Gastrocnemius medialis (tissue), 4 donors: ENCODE data around the gene LCE6A. TPM values are rescaled to one million over a fixed set of nuclear protein-coding genes. Genes with fewer than 3 reads are reported as not detected.

Experiments
- ATAC-seq, 2 donors: fragments of 150-250 bp; one replicate each; pipeline ENCODE4 v1.9.1; 2016
- DNase-seq, 2 donors: peaks; one replicate each; pipeline ENCODE4 v3.0.0-alpha.2; 2019
- H3K27ac ChIP-seq, 4 donors: fragments of 200-600 bp; sonication (generic); 1 replicate in 1 of 4; 2 replicates in 3 of 4; pipeline ENCODE4 v1.5.1; 2016 to 2018; ENCODE audit warnings: mild to moderate bottlenecking in 2 of 4, moderate library complexity in 1 of 4
- H3K27me3 ChIP-seq, 3 donors: fragments of 200-600 bp; sonication (generic) in 2 of 3; 1 replicate in 1 of 3; 2 replicates in 2 of 3; pipeline versions ENCODE4 v1.5.1 to v1.6.0; 2016 to 2019; ENCODE audit warnings: mild to moderate bottlenecking in 1 of 3, moderate library complexity in 1 of 3
- H3K36me3 ChIP-seq, 2 donors: fragments of 200-600 bp; sonication (generic) in 1 of 2; one replicate each; pipeline ENCODE4 v1.5.1; 2017 to 2018
- H3K4me1 ChIP-seq, 2 donors: fragments of 200-600 bp; sonication (generic) in 1 of 2; one replicate each; pipeline ENCODE4 v1.5.1; 2016 to 2017; ENCODE audit warnings: mild to moderate bottlenecking in 2 of 2
- H3K4me3 ChIP-seq, 4 donors: fragments of 200-600 bp; sonication (generic) in 3 of 4; 1 replicate in 1 of 4; 2 replicates in 3 of 4; pipeline ENCODE4 v1.5.1; 2016 to 2019; ENCODE audit warnings: mild to moderate bottlenecking in 2 of 4
- H3K9me3 ChIP-seq, 3 donors: fragments of 200-600 bp; sonication (generic) in 2 of 3; 1 replicate in 1 of 3; 2 replicates in 2 of 3; pipeline ENCODE4 v1.5.1; 2016 to 2019
- POLR2A ChIP-seq, 2 donors: fragments of 450-650 bp; IDR thresholded peaks; one replicate each; pipeline ENCODE4 v1.6.1; 2017; ENCODE audit warnings: antibody characterized with exemption in 2 of 2, mild to moderate bottlenecking in 2 of 2, moderate library complexity in 2 of 2
- in situ Hi-C, 4 donors: fragments of 200-750 bp; cut with MboI; loops; one replicate each; pipeline versions ENCODE4 v1.15.0 to v1.8.0; 2017; ENCODE audit warnings: low sequenced_read_pairs in 4 of 4
- intact Hi-C: fragments of 100-400 bp; cut with DNase I; formaldehyde crosslinking; loops from one replicate; pipeline ENCODE4 v1.15.1; 2023; ENCODE audit warnings: low total_unique reads
- total RNA-seq, 4 donors: library from RNA; depleted of rRNA; stranded (reverse); fragments of >200 nt; gene quantifications; one replicate each; pipeline versions ENCODE4 v1.1.0 to v1.2.3, GENCODE V29; 2016
- TF ChIP-seq, protein P1 (sequence below), 5 experiments: fragments of 450-650 bp in 3 of 5; fragments of 200-600 bp in 2 of 5; sonication (generic) in 2 of 5; IDR thresholded peaks in 4 of 5; conservative IDR thresholded peaks in 1 of 5; 1 replicate in 4 of 5; 2 replicates in 1 of 5; pipeline ENCODE4 v1.5.1; 2016 to 2019; ENCODE audit warnings: antibody characterized with exemption in 5 of 5, mild to moderate bottlenecking in 3 of 5, moderate library complexity in 3 of 5

Gene LCE6A
- total RNA-seq, 4 donors from 2014 or later = not detected

DNA sequence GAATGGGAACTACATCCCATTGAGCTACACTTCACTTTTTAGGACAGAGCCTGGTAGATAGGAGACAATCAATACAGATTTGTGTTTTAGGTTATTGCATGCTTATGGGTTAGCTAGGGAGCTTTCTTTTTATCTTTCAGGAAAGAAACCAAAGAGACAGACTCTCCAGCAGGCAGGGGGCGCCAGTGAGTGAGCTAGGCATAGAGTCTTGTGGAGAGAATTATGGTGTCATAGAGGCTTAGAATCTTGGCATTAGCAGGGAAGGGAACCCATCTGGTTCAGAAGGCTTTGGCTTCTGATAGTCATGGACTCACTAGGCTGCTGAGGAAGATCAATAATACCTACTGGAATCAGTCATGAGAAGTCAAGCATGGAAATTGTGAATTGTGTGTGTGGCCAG, 35.4 kb downstream of the LCE6A start, which contains the start of gene SMCP:
Gene SMCP, plus strand, starts transcription at position 281 of the 400 bp plus-strand sequence. CDS start 6,101 bp downstream, outside the sequence.
- no peaks in the 10 kb centered on the region for H3K27me3 ChIP-seq
- intact Hi-C loops (no loop called here), in situ Hi-C loops (no loop called here)
- TF ChIP-seq, protein P1, sequence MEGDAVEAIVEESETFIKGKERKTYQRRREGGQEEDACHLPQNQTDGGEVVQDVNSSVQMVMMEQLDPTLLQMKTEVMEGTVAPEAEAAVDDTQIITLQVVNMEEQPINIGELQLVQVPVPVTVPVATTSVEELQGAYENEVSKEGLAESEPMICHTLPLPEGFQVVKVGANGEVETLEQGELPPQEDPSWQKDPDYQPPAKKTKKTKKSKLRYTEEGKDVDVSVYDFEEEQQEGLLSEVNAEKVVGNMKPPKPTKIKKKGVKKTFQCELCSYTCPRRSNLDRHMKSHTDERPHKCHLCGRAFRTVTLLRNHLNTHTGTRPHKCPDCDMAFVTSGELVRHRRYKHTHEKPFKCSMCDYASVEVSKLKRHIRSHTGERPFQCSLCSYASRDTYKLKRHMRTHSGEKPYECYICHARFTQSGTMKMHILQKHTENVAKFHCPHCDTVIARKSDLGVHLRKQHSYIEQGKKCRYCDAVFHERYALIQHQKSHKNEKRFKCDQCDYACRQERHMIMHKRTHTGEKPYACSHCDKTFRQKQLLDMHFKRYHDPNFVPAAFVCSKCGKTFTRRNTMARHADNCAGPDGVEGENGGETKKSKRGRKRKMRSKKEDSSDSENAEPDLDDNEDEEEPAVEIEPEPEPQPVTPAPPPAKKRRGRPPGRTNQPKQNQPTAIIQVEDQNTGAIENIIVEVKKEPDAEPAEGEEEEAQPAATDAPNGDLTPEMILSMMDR (IDR thresholded peaks at IDR 0.05 in 4 of 5, conservative IDR thresholded peaks at IDR 0.05 in 1 of 5) = no peak
- TF ChIP-seq POLR2A (IDR thresholded peaks at IDR 0.05) = no peak
- DNase-seq (no peak), ATAC-seq (no peak)
- H3K4me3 ChIP-seq = no peak within 1 kb of the TSS
- H3K4me1 ChIP-seq = no peaks in the 10 kb centered on the region
- H3K27ac ChIP-seq = no peak within 1 kb of the TSS
- H3K36me3 ChIP-seq = no peaks in the 10 kb centered on the region
- no peaks in the 10 kb centered on the region for H3K9me3 ChIP-seq

DNA sequence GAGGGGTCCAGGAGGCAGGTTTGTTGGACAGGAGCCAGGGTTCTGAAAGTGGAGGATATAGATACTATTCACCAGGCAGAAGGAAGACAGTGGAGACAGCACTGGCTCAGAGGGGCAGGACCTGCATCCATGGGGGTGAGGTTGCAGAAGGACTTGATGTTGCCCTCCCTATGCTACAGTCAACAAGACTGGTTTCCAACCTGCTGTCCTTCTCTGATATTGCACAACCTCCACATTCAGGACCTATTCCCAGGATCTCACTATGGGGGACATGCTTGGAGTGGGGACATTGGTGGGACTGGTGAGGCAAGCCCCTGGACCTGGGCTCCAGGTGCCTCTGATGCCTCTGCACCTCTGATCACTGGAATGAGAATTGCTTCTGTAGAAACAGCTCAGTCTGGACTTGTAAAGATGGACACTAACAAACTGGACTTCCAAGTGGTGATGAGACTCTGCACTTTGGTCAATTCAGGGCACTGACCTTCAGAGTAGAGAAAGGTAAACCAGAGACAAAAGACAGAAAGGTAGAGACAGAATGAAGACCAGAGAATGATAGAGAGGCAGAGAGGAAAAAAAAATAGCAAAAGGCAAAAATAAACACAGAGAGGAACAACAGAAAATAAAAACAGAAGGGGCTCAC, 37.0 kb downstream of the LCE6A start:
- in situ Hi-C loops = no loop called here
- no peaks in the 10 kb centered on the region for H3K36me3 ChIP-seq
- no peak overlapping the region for H3K4me3 ChIP-seq
- H3K27me3 ChIP-seq = no peaks in the 10 kb centered on the region
- H3K4me1 ChIP-seq = no peaks in the 10 kb centered on the region
- intact Hi-C loops = no loop called here
- H3K9me3 ChIP-seq = no peaks in the 10 kb centered on the region
- H3K27ac ChIP-seq = no peak overlapping the region
- DNase-seq = no peak
- no peak for ATAC-seq
- no peak for TF ChIP-seq POLR2A (IDR thresholded peaks at IDR 0.05)
- TF ChIP-seq, protein P1 (IDR thresholded peaks at IDR 0.05 in 4 of 5, conservative IDR thresholded peaks at IDR 0.05 in 1 of 5) = no peak

DNA sequence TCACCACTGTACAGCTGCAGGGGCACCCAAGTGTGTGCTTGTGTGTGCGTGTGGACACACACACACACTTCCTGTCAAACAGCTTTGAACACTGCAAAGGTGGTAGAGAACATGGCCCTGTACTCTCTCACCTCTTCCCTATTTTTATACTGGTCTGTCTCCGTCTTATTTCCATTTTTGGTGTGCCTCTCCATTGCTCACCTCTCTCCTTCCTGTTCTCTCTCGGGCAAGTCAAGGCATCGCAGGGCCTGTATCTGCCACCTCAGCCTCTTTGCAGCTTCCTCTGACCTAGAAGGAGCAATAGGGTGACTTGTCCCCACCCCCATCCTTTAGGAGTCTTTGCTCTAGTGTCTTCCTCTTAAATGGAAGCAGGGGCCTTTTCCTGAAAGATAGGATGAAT, 37.7 kb downstream of the LCE6A start:
- no peak overlapping the region for H3K27ac ChIP-seq

DNA sequence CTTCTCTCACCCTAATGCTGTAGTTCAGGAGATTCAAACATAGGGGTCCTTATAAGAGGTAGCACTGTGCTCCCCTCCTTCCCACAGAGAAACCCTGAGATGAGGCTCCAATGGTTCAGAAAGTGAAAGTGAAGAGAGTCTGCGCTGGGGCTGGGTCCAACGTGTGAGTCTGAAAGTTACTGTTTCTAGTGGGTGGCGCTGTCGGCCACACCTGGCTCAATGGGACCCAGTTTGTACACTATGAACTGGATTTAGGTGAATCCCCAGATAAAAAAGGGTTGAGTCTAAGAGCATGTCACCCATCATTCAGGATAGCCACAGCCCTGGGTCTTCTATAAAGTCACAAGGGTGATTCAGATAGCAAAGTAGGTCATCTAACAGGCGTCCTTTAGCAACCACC, 38.3 kb downstream of the LCE6A start:
- no peaks in the 10 kb centered on the region for H3K9me3 ChIP-seq
- no peak overlapping the region for H3K27ac ChIP-seq
- no peak for ATAC-seq
- H3K4me1 ChIP-seq = no peaks in the 10 kb centered on the region
- intact Hi-C loops = no loop called here
- TF ChIP-seq, protein P1 (IDR thresholded peaks at IDR 0.05 in 4 of 5, conservative IDR thresholded peaks at IDR 0.05 in 1 of 5) = no peak
- TF ChIP-seq POLR2A (IDR thresholded peaks at IDR 0.05) = no peak
- in situ Hi-C loops = no loop called here
- H3K36me3 ChIP-seq = no peaks in the 10 kb centered on the region
- H3K27me3 ChIP-seq = no peaks in the 10 kb centered on the region
- H3K4me3 ChIP-seq = no peak overlapping the region
- no peak for DNase-seq

More for the DNA sequence above, 37.7 kb downstream of the LCE6A start:
- in situ Hi-C loops (no loop called here), intact Hi-C loops (no loop called here)
- Histone ChIP-seq H3K4me3 (no peak overlapping the region), H3K36me3 (no peaks in the 10 kb centered on the region), H3K9me3 (no peaks in the 10 kb centered on the region), H3K27me3 (no peaks in the 10 kb centered on the region), H3K4me1 (no peaks in the 10 kb centered on the region)
- TF ChIP-seq, protein P1 (IDR thresholded peaks at IDR 0.05 in 4 of 5, conservative IDR thresholded peaks at IDR 0.05 in 1 of 5) = no peak
- no peak for TF ChIP-seq POLR2A (IDR thresholded peaks at IDR 0.05)
- ATAC-seq = no peak
- DNase-seq = no peak

DNA sequence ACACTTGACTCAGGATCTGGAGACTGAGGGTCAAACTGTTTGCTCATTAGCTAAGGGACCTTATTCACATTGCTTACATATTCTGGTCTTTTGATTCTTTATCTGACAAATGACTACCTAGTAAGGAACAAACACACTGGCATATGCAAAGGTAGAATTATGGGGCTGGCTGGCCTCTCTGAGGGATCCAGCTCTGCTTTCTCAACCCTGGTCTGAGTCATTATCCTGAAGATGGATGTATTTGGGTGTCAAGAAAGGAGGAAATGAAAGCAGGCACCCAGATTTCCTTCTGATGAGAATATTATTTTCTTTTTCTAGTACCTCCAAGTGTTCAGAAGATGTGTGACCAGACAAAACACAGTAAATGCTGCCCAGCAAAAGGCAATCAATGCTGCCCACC, 41.4 kb downstream of the LCE6A start:
- no peaks in the 10 kb centered on the region for H3K27me3 ChIP-seq
- in situ Hi-C loops = no loop called here
- DNase-seq = no peak

More for the DNA sequence above, 41.4 kb downstream of the LCE6A start:
- Histone ChIP-seq H3K36me3 (no peaks in the 10 kb centered on the region), H3K9me3 (no peaks in the 10 kb centered on the region), H3K4me1 (no peaks in the 10 kb centered on the region), H3K27ac (no peak overlapping the region), H3K4me3 (no peak overlapping the region)
- intact Hi-C loops = no loop called here
- no peak for ATAC-seq
- TF ChIP-seq POLR2A (IDR thresholded peaks at IDR 0.05) = no peak
- TF ChIP-seq, protein P1 (IDR thresholded peaks at IDR 0.05 in 4 of 5, conservative IDR thresholded peaks at IDR 0.05 in 1 of 5) = no peak
